Superior temporal gyrus (tissue), 1 donor: ENCODE data around the gene HAUS6.
A peak's percentile ranks its signal among the peaks of the same experiment; 100 is the strongest.
"Not testable (repeated sequence)": the region's sequence is repeated elsewhere in the genome, so short reads cannot be mapped to it uniquely, and the experiment has no call there.

Experiments used
- DNase-seq: peaks from one replicate; pipeline ENCODE4 v3.0.0-alpha.2; 2016; ENCODE audit errors: extremely low spot score

The HAUS6 gene, protein sequence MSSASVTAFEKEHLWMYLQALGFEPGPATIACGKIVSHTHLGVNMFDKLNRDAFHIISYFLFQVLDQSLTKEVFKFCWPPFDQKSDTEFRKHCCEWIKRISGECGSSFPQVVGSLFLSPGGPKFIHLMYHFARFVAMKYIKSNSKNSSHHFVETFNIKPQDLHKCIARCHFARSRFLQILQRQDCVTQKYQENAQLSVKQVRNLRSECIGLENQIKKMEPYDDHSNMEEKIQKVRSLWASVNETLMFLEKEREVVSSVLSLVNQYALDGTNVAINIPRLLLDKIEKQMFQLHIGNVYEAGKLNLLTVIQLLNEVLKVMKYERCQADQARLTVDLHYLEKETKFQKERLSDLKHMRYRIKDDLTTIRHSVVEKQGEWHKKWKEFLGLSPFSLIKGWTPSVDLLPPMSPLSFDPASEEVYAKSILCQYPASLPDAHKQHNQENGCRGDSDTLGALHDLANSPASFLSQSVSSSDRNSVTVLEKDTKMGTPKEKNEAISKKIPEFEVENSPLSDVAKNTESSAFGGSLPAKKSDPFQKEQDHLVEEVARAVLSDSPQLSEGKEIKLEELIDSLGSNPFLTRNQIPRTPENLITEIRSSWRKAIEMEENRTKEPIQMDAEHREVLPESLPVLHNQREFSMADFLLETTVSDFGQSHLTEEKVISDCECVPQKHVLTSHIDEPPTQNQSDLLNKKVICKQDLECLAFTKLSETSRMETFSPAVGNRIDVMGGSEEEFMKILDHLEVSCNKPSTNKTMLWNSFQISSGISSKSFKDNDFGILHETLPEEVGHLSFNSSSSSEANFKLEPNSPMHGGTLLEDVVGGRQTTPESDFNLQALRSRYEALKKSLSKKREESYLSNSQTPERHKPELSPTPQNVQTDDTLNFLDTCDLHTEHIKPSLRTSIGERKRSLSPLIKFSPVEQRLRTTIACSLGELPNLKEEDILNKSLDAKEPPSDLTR

DNA sequence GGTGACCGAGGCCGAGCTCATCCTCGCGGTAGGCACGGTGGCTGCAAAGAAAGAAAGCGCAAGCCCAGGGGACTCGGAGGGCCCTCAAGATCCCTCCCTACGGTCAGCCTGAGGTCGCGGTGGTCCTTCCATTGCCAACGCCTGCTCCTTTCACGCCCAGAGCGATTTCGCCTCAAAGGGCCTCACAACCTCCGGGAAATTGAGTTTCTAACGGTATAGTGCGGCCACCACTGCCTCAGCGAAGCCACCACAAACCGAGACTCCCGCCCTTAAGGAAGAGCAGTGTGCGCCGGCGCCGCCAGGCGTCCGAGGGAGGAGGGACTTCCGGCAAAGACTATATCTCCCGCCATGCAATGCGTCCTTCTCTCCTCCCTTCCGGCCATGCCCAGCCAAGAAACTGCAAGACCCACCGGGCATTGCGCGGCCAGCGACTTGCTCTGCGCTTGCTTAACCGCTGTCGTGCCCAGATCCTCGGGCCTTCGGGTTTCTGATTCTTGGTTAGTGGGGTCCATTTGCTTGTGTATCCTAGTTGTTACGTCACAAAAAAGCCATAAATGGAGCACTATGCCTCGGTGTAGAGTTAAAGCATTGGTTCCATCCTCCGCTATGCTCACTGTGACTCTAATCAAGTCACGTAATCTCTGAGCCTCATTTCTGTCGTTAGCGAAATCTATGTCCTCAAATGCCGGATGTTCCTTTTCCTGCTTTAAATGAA is at the start of gene HAUS6:
HAUS6 (minus strand) TSS at position 274 of the 715 bp plus-strand sequence; CDS start at position 21, 253 bp downstream.
- DNase-seq = peak; percentile 98

DNA sequence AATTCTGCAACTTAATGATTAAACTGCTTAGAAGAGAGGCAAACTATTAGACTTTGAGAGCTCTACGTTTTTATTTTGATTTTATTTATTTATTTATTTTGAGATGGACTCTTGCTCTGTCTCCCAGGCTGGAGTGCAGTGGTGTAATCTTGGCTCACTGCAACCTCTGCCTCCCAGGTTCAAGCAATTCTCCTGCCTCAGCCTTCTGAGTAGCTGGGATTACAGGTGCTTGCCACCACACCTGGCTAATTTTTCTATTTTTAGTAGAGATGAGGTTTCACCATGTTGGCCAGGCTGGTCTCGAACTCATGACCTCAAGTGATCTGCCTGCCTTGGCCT is 49.4 kb upstream of the HAUS6 start:
- not testable (repeated sequence) for DNase-seq

DNA sequence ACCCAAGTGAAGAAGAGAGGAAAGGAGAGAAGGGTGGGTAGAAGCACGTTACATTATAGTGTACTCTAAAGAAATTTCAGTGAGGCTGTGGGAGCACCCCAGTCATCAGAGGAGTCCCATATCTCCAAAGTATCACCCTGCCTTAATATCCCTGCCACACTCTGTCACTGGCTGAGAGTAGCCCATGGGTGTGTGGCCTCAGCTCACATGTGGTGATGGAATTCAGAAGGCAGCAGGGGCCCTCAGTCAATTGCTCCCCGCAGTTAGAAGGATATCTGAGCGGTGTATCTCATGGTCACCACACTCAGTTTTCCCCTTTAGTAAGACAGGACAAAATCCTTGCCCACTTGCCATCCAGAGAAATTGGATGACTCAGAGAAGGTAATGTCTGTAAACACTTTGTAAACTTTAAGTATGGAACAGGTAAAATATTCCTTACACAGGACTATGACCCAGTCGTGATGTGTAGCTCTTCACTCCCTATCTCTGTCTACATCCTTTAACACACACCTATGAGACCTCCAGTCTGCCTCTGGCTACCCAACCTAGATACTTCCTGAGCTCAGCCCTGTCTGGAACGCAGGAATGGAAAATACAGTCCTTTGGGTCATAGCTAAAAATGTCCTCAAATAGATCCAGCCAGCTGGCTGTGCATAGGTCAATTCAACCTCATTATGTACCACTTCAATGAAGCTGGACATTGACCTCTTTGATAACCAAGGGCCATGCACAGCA is 48.9 kb upstream of the HAUS6 start:
- no peak for DNase-seq

DNA sequence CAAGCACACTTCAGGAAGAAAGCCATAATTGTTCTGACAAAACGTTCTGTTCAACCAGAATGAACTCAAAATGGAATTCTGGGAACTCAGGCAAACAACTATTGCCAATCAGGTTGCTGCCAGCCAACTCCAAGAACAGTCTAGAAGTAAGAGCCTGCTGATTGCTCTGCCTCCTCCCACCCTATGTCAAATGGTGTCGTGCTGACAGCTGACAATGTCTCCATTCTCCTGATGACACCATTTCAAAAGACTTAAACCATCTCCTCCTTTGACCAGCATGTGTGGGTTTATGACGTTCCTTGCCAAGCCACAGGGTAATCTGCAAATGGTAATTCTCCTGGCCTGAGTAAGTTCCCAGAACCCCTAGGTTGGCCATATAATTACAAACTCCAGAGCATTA is 46.5 kb upstream of the HAUS6 start:
- no peak for DNase-seq

DNA sequence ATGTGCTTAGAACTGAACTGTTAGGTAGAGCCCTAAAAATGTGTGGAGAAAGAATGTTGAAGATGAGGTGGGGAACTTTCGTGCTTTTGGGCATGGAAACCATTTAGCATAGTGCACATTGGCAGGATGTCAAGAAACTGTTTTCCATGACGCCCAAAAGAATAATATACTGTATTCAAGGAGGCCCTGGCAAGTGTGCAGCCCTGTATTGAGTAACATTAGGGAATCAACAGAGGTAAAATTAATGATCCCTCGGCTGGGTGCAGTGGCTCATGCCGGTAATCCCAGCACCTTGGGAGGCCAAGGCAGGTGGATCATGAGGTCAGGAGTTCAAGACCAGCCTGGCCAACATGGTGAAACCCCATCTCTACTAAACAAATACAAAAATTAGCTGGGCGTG is 45.5 kb upstream of the HAUS6 start:
- no peak for DNase-seq

DNA sequence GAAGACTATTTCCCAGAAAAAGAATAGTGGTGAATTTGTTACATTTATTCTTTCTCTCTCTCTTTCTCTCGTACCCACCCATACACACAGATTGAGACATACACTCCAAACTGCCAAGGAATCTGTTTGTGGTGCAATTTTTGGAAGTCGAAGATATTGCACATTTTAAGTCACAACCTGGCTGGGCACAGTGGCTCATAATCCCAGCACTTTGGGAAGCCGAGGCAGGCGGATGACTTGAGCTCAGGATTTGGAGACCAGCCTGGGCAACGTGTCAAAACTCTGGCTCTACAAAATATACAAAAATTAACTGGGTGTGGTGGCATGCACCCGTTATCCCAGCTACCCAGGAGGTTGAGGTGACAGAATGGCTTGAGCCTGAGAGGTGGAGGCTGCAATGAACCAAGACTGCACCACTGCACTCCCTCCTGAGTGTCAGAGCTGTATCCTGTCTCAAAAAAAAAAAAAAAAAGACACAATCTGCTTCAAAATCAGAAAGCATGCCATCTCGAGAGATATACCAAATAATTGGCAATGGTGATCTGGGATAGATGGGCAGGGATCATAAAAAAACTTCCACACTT is 43.8 kb upstream of the HAUS6 start:
- DNase-seq = no peak

DNA sequence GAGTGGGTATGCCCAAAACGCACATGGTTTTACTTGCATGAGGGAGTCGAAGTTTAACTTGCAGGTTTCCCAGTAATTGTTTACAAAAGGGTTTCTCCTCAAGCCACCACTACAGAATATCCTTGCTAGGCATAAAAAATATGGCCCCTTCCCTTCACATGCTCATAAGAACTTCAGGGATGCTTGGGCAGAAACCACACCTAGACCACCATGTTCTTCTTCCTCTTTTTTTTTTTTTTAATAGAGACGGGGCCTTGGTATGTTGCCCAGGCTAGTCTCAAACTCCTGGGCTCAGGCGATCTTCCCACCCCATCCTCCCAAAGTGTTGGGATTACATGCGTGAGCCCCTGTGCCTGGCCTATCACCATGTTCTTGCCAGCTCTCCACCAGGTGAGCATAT is 43.2 kb upstream of the HAUS6 start:
- no peak for DNase-seq

DNA sequence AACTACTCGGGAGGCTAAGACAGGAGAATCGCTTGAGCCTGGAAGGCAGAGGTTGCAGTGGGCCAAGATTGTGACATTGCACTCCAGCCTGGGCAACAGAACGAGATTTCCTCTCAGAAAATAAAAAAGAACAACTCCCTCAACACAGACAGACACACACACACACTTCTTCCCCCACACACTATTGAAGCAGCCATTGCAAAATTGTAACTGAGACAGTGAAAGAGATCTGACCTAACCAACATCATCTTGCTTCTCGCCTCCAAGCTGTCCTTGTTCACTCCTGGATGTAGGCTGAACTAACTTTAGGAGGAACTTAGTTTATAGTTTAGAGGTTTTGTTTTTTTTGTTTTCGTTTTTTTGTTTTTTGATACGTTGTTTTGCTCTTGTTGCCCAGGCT is 37.6 kb upstream of the HAUS6 start:
- DNase-seq = no peak

DNA sequence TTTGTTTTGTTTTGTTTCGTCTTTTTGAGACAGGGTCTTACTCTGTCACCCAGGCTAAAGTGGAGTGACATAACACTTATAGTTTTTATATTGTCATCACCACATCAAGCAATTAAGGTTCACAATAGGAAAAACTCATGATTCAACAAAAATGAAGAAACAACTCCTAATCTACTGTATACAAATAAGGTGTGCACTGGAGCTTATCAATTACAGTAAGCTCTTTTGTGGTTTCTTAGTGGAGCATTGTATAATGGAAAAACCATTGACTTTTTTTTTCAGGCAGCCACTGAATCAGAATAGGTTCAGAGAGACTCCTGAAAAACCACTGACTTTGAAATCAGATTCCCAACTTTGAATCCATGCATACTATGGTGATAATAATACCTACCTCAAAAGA is 35.4 kb upstream of the HAUS6 start:
- DNase-seq = no peak

DNA sequence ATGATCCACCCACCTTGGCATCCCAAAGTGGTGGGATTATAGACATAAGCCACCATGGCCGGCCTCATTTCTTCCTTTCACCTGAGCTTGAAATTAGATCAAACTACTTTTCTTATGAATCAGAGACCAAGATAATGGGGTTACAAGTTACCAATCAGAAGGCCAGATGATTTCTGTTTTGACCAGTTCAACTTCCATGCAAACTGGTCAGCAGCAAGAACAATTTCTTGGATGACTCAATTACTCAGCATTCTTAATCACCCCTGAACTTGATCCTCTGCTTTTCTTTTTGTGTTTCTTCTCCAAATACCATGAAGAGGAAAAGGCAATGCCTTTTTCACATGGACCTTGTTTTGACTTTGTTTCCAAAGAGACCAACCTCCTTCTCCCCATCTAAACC is 34.6 kb upstream of the HAUS6 start:
- DNase-seq = no peak

DNA sequence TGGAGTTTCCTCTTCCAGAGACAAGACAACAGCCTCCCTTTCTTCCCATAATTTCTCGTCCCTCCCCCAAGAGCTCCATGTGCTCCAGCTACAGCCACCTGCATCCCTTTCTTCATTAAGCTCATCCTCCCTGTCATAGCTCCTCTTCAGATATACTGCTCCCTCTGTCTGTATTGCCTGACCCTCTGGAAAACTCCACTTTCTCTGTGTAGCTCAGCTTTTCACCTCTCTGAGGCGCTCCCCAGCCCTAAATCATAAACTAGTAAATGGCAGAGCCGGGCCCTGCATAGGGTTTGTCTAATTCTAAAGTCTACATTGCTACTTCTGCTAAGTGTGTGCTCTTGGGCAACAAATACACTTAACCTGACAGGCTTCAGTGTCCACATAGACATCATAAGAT is 33.4 kb upstream of the HAUS6 start:
- DNase-seq = no peak

DNA sequence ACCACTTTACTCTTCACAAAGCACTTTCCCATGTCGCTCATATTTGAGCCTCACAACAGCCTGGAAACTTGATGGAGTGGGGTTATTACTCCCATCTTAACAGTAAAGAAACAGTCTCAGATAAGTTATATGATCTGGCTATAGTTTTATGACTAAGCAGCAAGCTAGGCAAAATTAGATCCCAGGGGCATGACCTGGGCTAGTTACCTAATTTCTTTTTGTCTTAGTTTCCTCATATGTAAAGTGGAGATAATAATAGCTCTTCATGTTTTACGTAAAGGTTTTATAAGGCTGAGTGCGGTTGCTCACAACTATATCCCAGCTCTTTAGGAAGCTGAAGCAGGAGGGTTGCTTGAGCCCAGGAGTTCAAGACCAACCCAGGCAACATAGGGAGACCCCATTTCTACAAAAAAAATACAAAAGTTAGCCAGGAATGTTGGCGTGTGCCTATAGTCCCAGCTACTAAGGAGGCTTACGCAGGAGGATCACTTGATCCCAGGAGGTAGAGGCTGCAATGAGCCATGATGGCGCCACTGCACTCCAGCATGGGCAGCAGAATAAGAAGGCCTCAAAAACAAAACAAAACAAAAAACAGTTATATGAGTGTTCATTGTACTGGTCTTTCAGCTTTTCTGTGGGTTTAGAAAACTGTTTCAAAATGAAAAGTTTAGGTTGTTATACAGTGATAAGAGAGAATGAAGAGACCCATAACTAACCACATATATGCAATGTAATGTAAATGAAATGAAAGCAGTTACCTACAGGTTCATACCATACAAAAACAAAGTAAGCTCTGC is 31.0 kb upstream of the HAUS6 start:
- DNase-seq = no peak

DNA sequence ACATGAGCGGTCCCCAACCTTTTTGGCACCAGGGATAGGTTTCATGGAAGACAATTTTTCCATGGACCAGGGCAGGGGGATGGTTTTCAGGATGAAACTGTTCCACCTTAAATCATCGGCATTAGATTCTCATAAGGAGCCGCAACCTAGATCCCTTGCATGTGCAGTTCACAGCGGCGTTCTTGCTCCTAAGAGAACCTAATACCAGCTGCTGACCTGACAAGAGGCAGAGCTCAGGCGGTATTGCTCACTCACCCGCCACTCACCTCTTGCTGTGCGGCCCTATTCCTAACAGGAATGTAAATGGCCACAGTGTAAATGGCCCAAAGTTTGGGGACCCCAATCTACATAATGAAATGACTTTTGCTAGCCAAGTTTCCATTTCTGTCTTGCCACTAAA is 27.7 kb upstream of the HAUS6 start:
- DNase-seq = no peak

DNA sequence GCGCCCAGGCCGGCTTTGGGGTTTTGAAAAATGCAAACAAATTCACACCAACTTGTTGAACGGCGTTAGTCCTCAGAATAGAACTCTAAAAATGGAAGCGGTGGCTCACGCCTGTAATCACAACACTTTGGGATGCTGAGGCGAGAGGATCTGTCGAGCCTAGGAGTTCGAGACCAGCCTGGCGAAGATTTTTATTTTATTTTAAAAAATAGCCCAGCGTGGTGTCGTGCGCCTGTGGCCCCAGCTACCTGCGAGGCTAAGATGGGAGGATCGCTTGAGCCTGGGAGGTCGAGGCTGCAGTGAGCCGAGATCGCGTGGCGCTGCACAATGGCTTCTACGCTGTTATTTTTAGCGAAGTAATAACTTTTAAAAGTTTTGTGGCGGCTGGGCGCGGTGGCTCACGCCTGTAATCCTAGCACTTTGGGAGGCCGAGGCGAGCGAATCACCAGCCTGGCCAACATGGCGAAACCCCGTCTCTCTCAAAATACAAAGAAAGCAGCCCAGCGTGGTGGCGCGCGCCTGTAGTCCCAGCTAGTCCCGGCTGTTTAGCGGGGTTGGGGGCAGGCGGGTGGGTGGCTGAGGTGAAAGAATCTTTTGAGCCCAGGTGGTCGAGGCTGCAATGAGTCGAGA is 25.3 kb upstream of the HAUS6 start:
- no peak for DNase-seq

DNA sequence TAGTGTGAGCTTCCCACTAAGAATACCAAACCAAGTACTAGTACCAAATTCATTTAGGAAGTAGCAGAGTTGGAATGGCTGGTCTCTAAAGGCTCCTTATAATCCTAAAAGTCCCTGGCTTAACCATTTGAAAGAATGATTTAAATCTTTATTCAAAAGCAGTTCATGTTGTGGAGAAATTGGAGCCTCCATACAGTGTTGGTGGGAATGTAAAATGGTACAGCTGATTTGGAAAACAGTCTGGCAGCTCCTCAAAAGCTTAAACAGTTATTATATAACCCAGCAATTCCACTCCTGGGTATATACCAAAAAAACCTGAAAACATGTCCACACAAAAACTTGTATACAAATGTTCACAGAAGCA is 21.7 kb upstream of the HAUS6 start:
- DNase-seq = no peak

DNA sequence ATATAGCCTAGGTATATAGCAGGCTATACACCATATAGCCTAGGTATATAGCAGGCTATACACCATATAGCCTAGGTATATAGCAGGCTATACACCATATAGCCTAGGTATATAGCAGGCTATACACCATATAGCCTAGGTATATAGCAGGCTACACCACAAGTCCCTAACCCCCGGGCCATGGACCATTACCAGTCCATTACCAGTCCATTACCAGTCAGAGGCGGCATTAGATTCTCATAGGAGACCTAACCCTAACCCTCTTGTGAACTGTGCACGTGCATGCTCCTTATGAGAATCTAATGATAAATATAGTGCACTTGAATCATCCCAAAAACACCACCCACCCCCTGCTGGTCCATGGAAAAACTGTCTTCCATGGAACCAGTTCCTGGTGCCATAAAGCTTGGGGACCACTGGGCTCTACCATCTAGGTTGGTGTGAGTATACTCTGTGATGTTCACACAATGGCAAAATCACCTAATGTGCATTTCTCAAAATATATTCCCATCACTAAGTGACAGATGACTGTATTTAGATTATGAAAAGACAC is 19.9 kb upstream of the HAUS6 start:
- no peak for DNase-seq

DNA sequence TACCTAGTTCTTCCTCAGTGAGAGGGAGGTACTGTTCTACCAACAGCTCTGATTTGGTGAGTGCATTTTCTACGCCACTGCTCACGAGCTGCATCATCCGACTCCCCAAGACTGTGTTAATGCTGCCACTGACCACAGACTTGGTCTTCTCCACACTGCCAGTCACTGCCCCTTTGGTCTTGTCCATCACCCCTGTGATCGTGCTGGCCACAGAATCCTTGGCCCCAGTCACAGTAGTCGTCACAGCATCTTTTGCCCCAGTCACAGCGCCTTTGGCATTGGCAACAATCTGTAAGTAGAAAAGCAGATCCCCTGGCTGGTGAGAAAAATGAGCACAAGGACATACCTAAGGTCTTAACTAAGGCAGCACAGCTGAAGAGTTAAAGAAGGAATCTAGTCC is 18.2 kb upstream of the HAUS6 start:
- DNase-seq = no peak

DNA sequence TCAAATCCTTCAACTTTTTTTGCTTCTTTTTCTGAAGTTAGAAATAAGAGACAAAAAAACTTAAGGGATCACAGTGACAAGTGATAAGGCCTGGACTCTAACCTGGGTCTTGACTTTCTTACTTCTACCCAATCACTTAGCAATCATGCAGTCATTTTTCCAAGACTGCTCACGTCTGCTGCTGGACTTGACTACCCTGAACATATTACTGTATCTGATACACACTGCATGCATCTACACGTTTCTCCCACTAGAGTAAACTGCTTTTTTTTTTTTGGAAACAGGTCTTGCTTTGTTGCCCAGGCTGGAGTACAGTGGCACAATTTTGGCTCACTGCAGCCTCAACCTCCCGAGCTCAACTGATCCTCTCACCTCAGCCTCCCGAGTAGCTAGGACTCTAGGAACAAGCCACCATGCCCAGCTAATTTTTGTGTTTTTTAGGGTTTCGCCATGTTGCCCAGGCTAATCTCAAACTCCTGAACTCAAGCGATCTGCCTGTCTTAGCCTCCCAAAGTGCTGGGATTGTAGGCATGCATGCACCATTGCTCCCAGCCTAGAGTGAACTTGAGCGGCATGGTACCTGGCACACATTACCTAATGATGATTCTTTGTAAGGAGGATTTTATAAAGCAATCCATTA is 17.2 kb upstream of the HAUS6 start:
- DNase-seq = no peak

DNA sequence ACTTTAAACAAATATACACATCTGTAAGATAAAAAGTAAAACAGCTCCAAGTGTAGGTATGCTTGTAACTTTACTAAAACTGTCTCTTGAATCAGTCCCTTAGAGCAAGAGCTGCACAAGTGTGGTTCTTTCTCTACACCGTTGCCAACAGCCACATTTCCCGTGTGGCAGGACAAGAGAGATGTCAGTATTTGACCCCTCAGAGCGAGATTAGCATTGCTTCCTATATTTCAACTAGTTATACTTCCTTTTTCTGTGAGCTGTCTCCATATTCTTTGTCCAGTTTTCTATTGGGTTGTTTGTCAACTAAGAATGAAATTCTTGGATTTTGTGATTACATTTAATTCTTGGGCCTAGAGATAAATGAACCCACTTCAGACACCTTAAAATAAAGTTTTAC is 16.5 kb upstream of the HAUS6 start:
- no peak for DNase-seq
